GM18502 (cell line): ENCODE data around the gene DICER1.

Experiments
- ATAC-seq: cut with Tn5 transposase; IDR thresholded peaks from one replicate; pipeline ENCODE4 v1.9.1; 2021; ENCODE audit warnings: mild to moderate bottlenecking; ENCODE audit not compliant: unreplicated experiment, poor library complexity

DICER1 gene

DNA sequence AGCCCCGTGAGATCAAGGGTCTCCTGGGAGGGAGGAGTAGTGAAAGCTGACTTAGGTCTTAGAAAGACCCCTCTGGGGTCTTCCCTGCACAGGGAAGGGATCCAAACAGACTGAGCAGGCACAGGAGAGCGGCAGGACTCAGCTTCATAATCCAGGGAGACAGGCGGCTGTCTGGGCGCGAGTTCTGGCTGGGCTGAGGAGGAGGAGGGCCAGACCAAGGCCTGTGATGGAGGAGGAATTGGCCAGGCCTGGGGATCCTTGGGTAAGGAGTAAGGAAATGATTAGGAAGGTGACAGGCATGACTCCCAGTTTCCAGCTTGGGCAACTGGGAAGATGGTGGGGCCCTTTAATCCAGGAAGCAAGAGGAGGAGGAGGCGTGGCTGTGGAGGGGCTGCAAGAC, 93.1 kb downstream of the DICER1 start:
- ATAC-seq = no peak

DNA sequence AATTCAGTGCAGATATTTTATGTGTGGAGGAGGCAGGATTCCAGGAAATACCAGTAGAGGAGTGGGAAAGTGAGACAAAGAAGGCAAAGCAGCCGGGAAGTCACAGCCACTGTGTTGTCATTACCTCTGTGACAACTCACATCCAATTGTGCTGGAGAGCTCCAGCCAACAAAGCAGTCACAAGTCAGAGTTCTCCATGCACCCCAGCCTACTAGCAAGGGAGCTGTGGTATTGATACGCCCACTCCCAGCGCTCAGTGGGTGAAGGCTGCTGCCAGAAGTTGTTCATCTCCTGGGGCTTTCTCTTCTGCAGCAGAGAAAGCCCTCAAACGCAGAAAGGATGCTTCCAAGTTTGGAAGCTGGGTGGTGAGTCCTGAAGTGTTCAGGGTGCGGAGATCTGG, 93.9 kb downstream of the DICER1 start:
- ATAC-seq = no peak

DNA sequence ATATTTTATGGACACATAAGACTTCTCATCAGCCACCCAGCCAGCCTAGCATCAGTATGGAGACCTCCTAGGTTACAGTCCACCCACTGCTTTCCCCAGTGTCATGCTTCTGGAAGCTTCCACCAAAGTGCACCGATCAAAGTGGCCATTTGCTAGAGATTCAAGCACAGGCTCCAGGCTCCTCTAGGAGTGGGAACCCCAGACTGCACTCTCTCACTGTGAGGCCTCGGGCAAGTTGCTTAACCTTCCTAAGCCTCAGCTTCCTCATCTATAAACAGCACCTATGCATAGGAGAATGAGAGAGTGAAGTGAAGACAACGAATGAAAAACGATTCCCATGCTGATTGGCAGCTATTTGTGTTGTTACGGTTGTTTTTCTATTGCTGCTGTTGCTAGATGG, 94.4 kb downstream of the DICER1 start:
- no peak for ATAC-seq

DNA sequence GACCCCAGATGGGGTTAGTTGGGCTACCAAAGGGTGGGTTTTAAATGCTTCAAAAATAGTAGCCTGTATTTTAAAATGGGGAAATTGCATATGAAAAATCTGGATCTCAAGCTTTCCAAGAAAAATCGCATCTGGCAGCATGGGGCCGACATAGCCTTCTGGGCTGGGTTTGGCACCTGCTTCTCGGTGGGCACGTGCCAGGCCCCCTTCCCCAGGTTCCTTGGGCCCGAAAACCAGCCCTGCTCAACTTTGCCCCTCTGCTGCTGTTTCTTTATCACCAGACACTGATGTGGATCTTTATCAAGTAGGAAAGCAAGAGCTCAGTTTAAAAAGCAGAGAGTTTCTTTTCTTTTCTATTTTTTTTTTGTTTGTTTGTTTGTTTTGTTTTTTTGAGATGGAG, 95.1 kb downstream of the DICER1 start:
- no peak for ATAC-seq

DNA sequence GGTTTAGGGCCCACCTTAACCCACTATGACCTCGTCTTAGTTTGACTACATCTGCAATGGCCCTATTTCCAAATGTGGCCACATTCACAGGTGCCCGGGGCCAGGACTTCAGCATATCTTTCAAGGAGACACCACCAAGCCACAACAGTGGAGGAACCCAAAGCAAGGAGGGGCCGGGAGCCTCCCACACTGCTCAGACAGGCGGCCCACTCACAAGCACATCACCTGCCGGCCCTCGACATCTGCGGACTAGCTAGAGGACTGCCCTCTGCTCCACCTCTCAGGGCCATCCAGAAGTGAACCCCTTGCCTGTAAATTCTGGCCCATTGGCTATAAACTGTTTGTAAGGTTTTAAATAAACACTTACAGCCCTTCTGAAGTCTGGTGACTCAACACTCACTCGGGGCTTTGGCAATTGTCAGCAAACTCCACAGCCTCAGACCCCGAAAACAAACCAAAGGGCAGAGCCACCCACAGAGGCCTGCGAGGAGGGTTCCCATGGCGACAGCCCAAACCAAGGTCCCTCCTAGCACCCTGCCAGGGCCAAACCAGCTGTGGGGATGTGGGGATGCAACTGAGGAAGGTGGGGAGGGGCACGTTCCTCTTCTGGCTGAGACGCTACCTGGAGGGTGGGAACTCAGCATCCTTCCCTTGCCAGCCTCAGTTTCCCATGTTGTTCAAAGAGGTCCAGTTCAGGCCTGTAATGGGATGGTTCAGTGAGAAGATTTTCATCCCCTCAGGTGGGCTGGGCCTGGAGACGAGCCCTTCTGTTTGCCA, 95.8 kb downstream of the DICER1 start:
- no peak for ATAC-seq

DNA sequence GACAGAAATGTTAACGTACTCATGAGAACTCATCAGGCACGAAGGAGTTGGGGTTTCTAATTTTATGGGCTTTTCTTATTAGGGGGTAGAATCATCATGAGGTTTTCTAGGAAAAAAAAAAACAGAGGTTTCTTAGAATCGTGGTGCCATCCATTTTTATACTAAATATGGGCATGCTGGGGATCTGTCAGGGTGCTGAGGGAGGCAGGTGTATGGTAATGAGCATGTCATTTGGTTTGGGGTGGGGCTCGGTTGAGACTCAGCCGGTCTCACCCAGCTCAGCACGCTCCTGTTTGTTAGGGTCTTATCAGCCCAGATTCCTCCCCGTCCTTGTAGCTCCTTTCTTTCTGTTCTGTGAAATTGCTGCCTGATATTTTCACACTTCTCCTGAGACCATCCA, 98.2 kb downstream of the DICER1 start:
- no peak for ATAC-seq

DNA sequence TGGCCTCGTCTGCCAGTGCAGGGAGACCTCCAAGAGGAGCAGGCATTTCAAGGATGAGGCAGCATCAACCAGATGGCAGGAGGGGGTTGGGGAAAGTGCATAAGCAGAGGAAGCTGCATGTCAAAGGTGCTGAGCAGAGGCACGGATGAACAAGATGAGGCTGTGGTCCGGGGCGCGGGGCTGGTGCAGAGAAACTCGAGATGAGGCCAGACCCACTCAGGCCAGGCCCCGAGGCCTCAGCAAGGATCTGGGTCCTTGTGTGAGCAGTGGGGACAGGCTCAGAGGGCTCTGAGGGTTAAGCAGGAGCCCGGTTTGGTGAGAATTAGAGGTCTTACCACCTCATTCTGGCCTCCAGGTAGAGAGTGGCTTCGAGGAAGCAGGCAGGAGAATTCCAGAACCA, 98.8 kb downstream of the DICER1 start:
- ATAC-seq = no peak

DNA sequence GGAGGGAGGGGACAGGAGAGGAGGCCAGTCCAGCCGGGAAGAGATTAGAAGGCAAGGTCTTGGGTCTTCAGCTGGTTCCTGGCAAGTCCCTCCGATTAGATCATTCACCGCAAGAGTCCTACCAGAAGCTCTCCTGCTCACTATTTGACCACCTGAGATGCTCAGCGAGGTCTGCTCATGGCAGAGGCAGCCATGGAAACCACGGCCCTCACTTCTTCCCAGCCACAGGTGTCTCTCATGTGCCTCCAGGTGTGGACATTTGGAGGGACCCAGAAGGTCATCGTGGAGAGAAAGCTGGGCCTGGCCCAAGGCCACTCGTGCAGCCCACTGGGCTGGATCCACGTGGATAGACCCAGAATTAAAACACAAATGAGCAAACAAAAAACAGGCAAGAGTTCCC, 99.5 kb downstream of the DICER1 start:
- ATAC-seq = no peak

DNA sequence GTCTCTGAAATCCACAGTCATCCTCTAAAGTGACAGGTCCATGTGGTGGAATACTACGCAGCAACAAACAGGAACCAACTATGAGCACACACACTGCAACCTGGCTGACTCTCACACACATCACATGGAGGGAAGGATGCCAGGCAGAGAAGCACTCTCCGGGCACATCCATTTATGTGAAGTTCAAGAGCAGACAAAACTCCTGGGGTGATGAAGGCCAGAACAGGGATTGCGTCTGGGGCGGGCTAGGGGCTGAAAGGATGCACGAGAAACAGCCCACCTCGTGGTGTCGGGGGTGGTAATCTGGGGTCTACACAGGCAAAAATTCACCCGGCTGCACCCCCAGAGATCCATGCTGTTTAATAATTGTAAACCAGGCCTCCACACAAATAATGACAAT, 100.2 kb downstream of the DICER1 start:
- ATAC-seq = no peak

DNA sequence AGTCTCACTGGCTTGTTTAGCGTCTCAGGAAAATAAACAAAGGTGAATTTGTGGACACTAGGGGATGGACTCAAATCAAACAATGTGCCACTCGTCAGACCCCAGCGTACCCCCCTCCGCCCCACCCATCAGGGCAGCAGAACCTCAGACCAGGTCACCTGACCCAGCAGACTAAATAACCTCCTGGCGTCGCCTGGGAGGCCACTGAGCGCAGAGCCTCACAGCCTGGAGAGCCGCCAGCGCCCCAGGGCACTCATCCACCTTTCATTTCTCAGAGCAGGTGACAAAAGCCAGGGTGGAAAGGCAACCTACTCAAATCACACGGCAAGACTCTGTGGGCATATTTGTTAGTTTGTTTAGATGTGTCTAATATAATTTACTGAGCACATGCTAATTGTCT, 100.9 kb downstream of the DICER1 start:
- ATAC-seq = no peak

DNA sequence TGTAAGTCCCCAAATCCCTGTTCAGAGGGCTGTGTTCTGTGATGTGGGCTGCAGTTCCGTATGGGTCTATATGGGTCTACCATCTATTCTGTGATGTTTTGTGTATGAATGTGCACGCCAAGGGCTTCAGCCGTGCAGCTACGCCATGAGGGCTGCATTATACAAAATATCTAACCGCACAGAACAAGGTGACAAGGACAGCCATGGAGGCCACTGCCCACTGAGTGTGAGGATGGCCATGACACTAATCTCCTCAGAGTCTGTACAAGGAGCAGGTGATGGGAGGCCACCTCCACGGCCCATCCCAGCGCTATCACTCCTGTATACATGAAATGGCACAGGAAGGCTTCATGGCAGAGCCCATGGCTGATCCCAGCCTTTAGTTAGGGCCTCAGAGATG, 102.0 kb downstream of the DICER1 start:
- no peak for ATAC-seq

DNA sequence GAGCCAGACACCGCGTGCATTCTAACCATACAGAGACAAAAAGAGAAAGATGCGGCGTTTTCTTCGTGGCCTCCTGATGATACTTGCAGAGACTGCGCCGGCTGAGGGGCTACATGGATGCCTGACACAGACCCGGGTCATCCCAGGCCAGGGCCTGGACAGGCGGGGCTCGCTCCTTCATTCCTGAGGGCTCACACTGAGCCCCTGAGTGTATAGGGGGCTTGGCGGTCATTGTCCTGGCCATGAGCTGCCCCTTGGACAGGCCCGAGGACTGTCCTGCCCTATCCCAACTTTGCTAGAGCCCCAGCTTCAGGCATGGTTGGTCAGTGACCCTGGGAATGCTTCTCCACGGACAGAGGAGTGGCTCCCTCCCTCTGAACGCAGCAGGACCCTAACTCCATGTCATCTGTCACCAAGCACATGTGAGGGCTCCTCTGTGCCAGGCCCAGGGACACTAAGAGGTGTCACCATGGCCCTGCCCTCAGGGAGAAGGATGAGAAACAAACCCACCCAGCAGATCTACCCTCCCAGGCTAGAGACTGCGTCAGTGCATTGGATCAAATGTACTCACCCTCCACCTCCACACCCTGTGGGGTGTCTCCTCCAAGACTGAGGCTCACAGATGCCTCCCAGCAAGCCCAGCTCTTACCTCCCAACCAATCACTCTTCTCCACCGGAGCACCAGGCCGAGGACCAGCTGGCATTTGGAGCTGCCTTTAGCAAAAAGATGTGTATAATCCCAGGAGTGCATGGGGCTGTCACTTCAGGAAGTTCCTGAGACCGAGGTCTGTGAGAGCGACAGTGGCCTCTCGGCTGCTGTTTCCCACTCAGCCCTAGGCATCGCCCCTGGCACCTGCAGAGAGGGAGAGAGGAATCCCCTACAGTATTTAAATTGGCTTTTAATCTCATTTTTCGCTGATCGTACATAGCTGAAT, 102.7 kb downstream of the DICER1 start:
- no peak for ATAC-seq

DNA sequence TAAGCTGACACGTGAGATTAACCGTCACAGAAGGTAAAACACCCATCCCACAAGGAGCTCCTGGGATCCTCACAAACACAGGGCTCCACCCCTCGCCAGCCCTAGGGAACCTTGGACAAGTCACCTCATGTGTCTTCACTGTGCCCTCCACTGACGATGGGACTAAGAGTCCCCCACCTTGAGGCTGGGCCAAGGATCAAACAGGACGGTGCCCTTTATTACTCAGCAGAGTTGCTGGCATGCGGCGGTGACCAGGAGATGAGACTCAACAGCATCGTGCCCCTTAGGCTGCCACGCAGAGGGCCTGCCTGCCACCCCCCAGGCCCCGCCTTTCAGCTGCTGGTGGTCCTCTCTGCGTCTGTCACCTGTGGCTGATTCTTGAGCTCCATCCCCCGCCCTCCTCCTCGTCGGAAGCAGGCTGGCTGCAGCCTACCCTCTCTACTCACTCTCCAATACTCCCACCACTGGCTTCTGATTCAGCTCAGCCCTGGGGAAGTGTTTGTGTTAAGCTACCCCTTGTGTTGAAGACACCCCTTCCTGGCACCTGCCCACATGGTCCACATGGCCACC, 105.2 kb downstream of the DICER1 start:
- no peak for ATAC-seq

DNA sequence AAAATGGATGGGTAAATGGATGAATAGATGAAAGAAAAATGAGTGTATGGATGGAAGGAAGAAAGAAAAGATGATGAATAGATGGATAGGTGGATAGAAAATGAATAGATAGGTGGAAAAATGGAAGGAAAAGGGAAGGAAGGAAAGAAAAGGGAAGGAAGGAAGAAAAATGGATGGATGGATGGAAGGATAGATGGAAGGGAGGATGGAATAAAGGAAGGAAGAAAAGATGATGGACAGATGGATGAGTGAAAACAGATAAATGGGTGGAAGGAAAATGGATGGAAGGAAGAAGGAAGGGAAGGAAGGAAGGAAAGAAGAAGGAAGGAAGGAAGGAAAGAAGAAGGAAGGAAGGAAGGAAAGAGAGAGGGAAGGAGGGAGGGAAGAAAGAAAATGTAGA, 107.4 kb downstream of the DICER1 start:
- ATAC-seq = no peak

DNA sequence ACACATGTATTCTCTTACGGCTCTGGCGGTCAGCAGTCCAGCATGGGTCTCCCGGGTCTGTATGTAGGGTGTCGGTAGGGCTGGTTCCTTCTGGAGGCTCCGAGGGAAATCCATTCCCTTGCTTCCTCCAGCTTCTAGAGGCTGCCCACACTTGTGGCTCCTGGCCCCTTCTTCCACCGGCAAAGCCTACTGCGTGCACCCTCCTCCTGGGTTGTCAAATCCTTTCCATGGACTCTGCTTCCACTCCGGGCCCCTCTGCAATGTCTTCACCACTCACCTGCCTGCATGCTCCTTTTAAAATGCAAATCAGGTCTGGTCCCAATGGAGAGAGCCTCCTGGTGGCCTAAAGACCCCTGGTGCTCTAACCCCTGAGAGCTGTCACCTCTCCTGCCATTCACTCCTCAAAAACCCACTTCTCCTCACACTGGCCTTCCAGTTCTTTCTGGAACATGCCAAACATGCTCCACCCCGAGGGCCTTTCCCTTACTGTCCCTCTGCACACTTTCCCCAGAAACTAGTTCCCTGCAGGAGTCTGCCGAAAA, 108.5 kb downstream of the DICER1 start:
- no peak for ATAC-seq

DNA sequence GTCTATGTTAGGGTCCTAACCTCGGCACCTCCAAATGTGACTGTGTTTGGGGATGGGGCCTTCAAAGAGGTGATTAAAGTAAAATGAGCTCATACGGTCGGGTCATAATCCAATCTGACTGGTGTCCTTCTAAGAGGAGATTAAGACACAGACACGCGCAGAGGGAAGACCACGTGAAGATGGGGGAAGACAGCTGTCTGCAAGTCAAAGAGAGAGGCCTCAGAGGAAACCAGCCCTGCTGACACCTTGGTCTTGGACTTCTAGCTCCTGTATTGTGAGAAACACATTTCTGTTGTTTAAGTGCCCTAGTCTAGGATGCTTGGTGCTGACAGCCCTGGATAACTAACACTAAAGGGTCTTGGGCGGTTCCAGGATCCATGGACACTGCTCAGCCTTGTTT, 109.6 kb downstream of the DICER1 start:
- no peak for ATAC-seq

DNA sequence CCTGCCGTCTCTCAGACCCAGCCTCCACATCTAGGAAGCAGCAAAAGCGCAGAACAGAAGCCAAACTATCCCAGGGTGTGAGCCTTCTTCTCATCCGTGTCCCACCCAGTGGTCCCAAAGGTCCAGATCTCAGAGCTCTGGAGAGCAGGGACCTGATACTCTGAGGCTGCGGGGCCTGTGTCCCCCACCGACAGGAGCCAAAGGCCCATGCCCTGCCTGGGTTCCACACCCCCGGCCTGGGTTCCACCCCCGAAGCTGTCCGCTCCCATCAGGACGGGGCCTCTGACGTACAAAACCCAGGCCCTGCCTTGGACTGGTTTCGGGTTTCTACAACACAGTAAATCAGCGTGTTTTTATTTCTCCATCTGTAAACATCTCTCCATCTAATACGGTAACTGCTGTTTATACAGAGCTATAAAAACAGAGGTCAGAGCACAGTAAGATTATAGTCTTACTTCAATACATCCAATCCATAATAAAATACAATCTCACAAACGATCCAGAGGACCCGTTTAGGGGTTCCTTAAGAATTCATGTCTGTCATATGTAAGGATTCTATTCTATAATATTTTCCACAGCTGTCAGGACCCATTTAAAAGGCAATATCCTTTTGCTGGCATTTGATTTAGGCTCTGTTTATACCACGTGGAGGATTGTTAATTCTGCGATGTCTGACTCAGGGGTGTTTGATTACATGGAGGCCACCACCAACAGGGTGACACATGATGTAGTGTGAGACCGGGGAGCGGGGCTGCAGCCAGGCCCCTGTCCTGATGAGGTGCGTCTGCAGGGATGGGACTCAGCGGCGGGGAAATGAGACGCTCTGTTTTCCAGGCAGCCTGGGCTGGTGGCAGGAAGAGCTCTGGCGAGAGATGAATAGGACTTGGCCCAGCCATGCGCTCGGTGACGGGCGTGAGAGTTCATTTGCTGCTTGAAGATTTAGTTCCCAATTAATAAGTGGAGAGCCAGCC, 110.3 kb downstream of the DICER1 start:
- no peak for ATAC-seq

DNA sequence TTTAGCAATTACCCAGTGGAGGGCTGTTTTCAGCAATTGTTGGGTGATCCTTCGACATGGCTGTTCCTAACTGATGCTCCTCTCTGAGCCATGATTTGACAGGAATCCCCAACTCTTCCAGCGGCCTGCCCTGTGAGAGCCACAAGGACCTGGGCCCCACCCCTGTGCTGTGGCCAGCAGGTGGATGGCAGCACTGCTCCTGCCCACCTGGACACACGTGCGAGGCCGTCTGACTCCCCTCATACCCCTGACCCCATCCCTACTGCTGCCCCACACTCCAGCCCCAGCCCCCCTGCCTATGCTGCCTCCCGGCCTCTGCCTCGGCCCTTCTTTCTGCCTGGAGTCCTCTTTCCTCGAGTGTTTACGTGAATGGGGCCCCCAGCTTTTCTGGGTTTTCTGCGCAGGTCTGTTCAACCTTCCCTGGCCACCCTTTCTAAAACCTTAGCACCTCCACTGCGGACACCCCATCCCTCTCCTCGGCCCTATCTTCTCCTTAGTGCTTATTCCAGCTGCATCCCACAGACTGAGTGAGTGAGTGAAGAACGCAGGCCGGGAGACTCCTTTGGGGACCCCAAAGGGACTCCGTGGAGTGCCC, 111.4 kb downstream of the DICER1 start:
- no peak for ATAC-seq

DNA sequence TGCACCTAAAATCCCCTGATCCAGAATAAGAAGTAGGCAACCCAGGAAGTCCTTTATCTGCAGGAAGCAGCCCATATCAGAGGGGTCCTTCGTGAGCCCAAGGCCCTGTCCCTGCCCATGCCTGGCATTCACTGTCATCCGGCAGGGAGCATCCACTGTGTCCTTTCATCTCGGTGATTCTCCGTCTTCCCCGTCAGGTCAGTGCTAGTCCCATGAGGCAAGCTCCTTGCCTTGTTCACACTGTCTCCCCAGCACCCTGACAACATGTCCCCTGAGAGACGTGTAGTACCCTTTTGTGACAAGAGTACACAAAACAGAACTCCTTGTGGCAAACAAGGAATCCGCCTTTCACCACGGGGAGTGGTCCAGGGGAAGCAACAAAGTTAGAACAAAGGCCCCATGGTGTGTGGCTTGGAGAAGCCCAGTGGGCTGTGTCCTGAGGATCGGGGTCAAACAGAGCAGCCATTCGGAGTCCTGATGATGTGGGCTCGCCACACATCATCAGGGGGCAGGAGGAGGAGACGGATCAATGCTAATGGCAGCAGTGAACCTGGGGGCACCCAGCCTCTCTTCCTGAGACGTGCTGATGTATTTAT, 112.1 kb downstream of the DICER1 start:
- no peak for ATAC-seq
